Sigmoid colon (tissue), 7 donors: ENCODE measurements around the gene ACACA. TPM values are rescaled to one million over a fixed set of nuclear protein-coding genes. Genes with fewer than 3 reads are reported as not detected.

Experiments
- DNase-seq: peaks from one replicate; pipeline ENCODE4 v3.0.0-alpha.2; 2019
- H3K27ac ChIP-seq, 4 donors: fragments of 200-600 bp; sonication (generic); one replicate each; pipeline ENCODE4 v1.5.1; 2016 to 2019; ENCODE audit warnings: mild to moderate bottlenecking in 1 of 4
- H3K27me3 ChIP-seq, 3 donors: fragments of 200-600 bp; sonication (generic); one replicate each; pipeline ENCODE4 v1.5.1; 2019; ENCODE audit warnings: mild to moderate bottlenecking in 1 of 3
- H3K36me3 ChIP-seq, 4 donors: fragments of 200-600 bp; sonication (generic); one replicate each; pipeline ENCODE4 v1.5.1; 2016 to 2019
- H3K4me1 ChIP-seq, 4 donors: fragments of 200-600 bp; sonication (generic); one replicate each; pipeline ENCODE4 v1.5.1; 2017 to 2019
- H3K4me3 ChIP-seq, 4 donors: fragments of 200-600 bp; sonication (generic); one replicate each; pipeline ENCODE4 v1.5.1; 2017 to 2019; ENCODE audit warnings: mild to moderate bottlenecking in 2 of 4, moderate library complexity in 1 of 4
- H3K9me3 ChIP-seq, 4 donors: fragments of 200-600 bp in 3 of 4; sonication (generic) in 3 of 4; one replicate each; pipeline versions ENCODE4 v1.5.1 to v1.6.1; 2013 to 2019
- CTCF ChIP-seq, 4 experiments: fragments of 450-650 bp in 3 of 4; fragments of 200-600 bp in 1 of 4; IDR thresholded peaks; one replicate each; pipeline ENCODE4 v1.5.1; 2016 to 2019; ENCODE audit warnings: antibody characterized with exemption in 4 of 4, mild to moderate bottlenecking in 3 of 4, moderate library complexity in 2 of 4
- EP300 ChIP-seq, 4 donors: sonication (generic); formaldehyde crosslinking; IDR thresholded peaks; one replicate each; pipeline ENCODE4 v1.6.1; 2017; ENCODE audit warnings: antibody characterized with exemption in 4 of 4
- POLR2A ChIP-seq, 2 donors: fragments of 450-650 bp; IDR thresholded peaks; one replicate each; pipeline ENCODE4 v1.6.1; 2016; ENCODE audit warnings: antibody characterized with exemption in 2 of 2, mild to moderate bottlenecking in 2 of 2, moderate library complexity in 2 of 2
- POLR2AphosphoS5 ChIP-seq, 4 donors: sonication (generic); formaldehyde crosslinking; IDR thresholded peaks; one replicate each; pipeline ENCODE4 v1.6.1; 2017; ENCODE audit warnings: antibody characterized with exemption in 4 of 4
- WGBS, 2 donors: extraction: QIAGEN DNeasy Blood & Tissue Kit; methylation state at CpG; one replicate each; pipeline ENCODE4 v1.1.7; 2013; 5-methylcytosine and 5-hydroxymethylcytosine counted together
- intact Hi-C: fragments of 100-400 bp; cut with DNase I; formaldehyde crosslinking; loops from one replicate; pipeline ENCODE4 v1.15.1; 2023
- polyA plus RNA-seq, 3 donors: library from polyadenylated mRNA; stranded (reverse); fragments of 200-250 nt; gene quantifications; one replicate each; pipeline ENCODE4 v1.2.3, GENCODE V29; 2013
- total RNA-seq, 4 donors: library from RNA; depleted of rRNA; stranded (reverse); fragments of >200 nt; gene quantifications; one replicate each; pipeline ENCODE4 v1.1.0, GENCODE V29; 2016
- donor health status: healthy with polysubstance abuse.
- donor health status: Bipolar disorder and iron deficiency.
- donor health status: healthy.

Gene ACACA
- total and polyA plus RNA-seq, 7 donors: 10.8 to 38.9 (median 27.6) TPM

GRCh38 chr17:37284191-37284590 is 122.4 kb downstream of the ACACA start:
- 83 to 89% methylated on average over 2 of the region's 2 CpGs for WGBS, 2 donors
- no peak for DNase-seq
- Histone ChIP-seq H3K27ac (no peak overlapping the region), H3K4me3 (no peak overlapping the region), H3K27me3 (no peaks in the 10 kb centered on the region), H3K9me3 (no peaks in the 10 kb centered on the region), H3K4me1 (no peaks in the 10 kb centered on the region), H3K36me3 (peaks cover 0 to 14% (median 0%) of the 10 kb centered on the region in 4 donors)
- intact Hi-C loops: no loop called here
- no peak for TF ChIP-seq POLR2AphosphoS5 (IDR thresholded peaks at IDR 0.05)
- no peak for TF ChIP-seq CTCF (IDR thresholded peaks at IDR 0.05)
- TF ChIP-seq EP300 (IDR thresholded peaks at IDR 0.05): no peak
- TF ChIP-seq POLR2A (IDR thresholded peaks at IDR 0.05): no peak

GRCh38 chr17:37283414-37283961 is 123.1 kb downstream of the ACACA start:
- Histone ChIP-seq H3K4me1 (no peaks in the 10 kb centered on the region), H3K4me3 (no peak overlapping the region), H3K27ac (no peak overlapping the region), H3K36me3 (peaks cover 0 to 14% (median 0%) of the 10 kb centered on the region in 4 donors), H3K9me3 (no peaks in the 10 kb centered on the region), H3K27me3 (no peaks in the 10 kb centered on the region)
- TF ChIP-seq POLR2AphosphoS5 (IDR thresholded peaks at IDR 0.05): no peak
- TF ChIP-seq CTCF (IDR thresholded peaks at IDR 0.05): no peak
- no peak for DNase-seq
- intact Hi-C loops: no loop called here

GRCh38 chr17:37280841-37281240 is 125.8 kb downstream of the ACACA start:
- no peaks in the 10 kb centered on the region for H3K27me3 ChIP-seq
- no peaks in the 10 kb centered on the region for H3K4me1 ChIP-seq
- intact Hi-C loops: no loop called here
- no peak overlapping the region for H3K27ac ChIP-seq
- WGBS, 2 donors: 97 to 99% methylated on average over 6 of the region's 6 CpGs
- no peak overlapping the region for H3K4me3 ChIP-seq
- no peaks in the 10 kb centered on the region for H3K9me3 ChIP-seq
- H3K36me3 ChIP-seq: peaks cover 0 to 19% (median 0%) of the 10 kb centered on the region in 4 donors
- TF ChIP-seq CTCF (IDR thresholded peaks at IDR 0.05) (no peak), POLR2AphosphoS5 (IDR thresholded peaks at IDR 0.05) (no peak), POLR2A (IDR thresholded peaks at IDR 0.05) (no peak), EP300 (IDR thresholded peaks at IDR 0.05) (no peak)
- DNase-seq: no peak

GRCh38 chr17:37278247-37278894 is 128.3 kb downstream of the ACACA start:
- no peaks in the 10 kb centered on the region for H3K27me3 ChIP-seq
- intact Hi-C loops: no loop called here
- peaks cover 0 to 16% (median 9%) of the 10 kb centered on the region in 4 donors for H3K4me1 ChIP-seq
- 40 to 74% methylated on average over 2 of the region's 2 CpGs for WGBS, 2 donors
- H3K36me3 ChIP-seq: peaks cover 0 to 19% (median 0%) of the 10 kb centered on the region in 4 donors
- no peak for DNase-seq
- no peak overlapping the region for H3K27ac ChIP-seq
- no peaks in the 10 kb centered on the region for H3K9me3 ChIP-seq
- TF ChIP-seq POLR2AphosphoS5 (IDR thresholded peaks at IDR 0.05): no peak
- no peak for TF ChIP-seq CTCF (IDR thresholded peaks at IDR 0.05)
- TF ChIP-seq EP300 (IDR thresholded peaks at IDR 0.05): no peak
- TF ChIP-seq POLR2A (IDR thresholded peaks at IDR 0.05): no peak
- H3K4me3 ChIP-seq: no peak overlapping the region
